ENCODE data around the gene OGA.

The OGA gene

GRCh38 chr10:101767966-101768790 is 50.1 kb downstream of the OGA start:
- Histone ChIP-seq H3K4me3 (ENCODE audit: low read length) (no peak overlapping the region), H3K9me2 (replicated peaks; ENCODE audit: control insufficient read depth, low read length) (no peaks in the 10 kb centered on the region), H3K27ac (ENCODE audit: low read depth, low read length) (no peak overlapping the region), H3K27me3 (ENCODE audit: control insufficient read depth, low read length) (peaks cover 49% of the 10 kb centered on the region), H3K4me1 (ENCODE audit: control insufficient read depth, low read length) (no peaks in the 10 kb centered on the region), H3K79me2 (ENCODE audit: control insufficient read depth, low read length) (no peaks in the 10 kb centered on the region), H3F3A (ENCODE audit: control insufficient read depth, insufficient read depth) (no peaks in the 10 kb centered on the region), H4K20me1 (ENCODE audit: control insufficient read depth, insufficient read depth, low read depth, low read length) (no peaks in the 10 kb centered on the region), H3K4me2 (ENCODE audit: low read length) (no peak overlapping the region), H3K36me3 (ENCODE audit: control insufficient read depth, low read length) (no peaks in the 10 kb centered on the region), H3K9me3 (ENCODE audit: control insufficient read depth, insufficient read depth, low read length) (no peaks in the 10 kb centered on the region)
- TF ChIP-seq EZH2phosphoT487 (IDR thresholded peaks at IDR 0.05; ENCODE audit: borderline replicate concordance, low read length): no peak
- TF ChIP-seq CTCF (IDR thresholded peaks at IDR 0.05; ENCODE audit: low read depth, low read length, poor library complexity, severe bottlenecking): no peak

GRCh38 chr10:101767600-101767945 is 50.7 kb downstream of the OGA start:
- Histone ChIP-seq H3K9me2 (replicated peaks; ENCODE audit: control insufficient read depth, low read length) (no peaks in the 10 kb centered on the region), H3F3A (ENCODE audit: control insufficient read depth, insufficient read depth) (no peaks in the 10 kb centered on the region), H3K9me3 (ENCODE audit: control insufficient read depth, insufficient read depth, low read length) (no peaks in the 10 kb centered on the region), H3K36me3 (ENCODE audit: control insufficient read depth, low read length) (no peaks in the 10 kb centered on the region), H3K27ac (ENCODE audit: low read depth, low read length) (no peak overlapping the region), H3K4me1 (ENCODE audit: control insufficient read depth, low read length) (no peaks in the 10 kb centered on the region), H3K27me3 (ENCODE audit: control insufficient read depth, low read length) (peaks cover 42% of the 10 kb centered on the region), H3K79me2 (ENCODE audit: control insufficient read depth, low read length) (no peaks in the 10 kb centered on the region), H3K4me3 (ENCODE audit: low read length) (no peak overlapping the region), H4K20me1 (ENCODE audit: control insufficient read depth, insufficient read depth, low read depth, low read length) (no peaks in the 10 kb centered on the region), H3K4me2 (ENCODE audit: low read length) (no peak overlapping the region)
- TF ChIP-seq EZH2phosphoT487 (IDR thresholded peaks at IDR 0.05; ENCODE audit: borderline replicate concordance, low read length): no peak
- TF ChIP-seq CTCF (IDR thresholded peaks at IDR 0.05; ENCODE audit: low read depth, low read length, poor library complexity, severe bottlenecking): no peak

- H3F3A ChIP-seq (ENCODE audit: control insufficient read depth, insufficient read depth): no peaks in the 10 kb centered on the region
- no peak overlapping the region for H3K4me2 ChIP-seq (ENCODE audit: low read length)
- no peaks in the 10 kb centered on the region for H3K79me2 ChIP-seq (ENCODE audit: control insufficient read depth, low read length)
- no peaks in the 10 kb centered on the region for H3K36me3 ChIP-seq (ENCODE audit: control insufficient read depth, low read length)
- no peak overlapping the region for H3K4me3 ChIP-seq (ENCODE audit: low read length)
- peaks cover 37% of the 10 kb centered on the region for H3K27me3 ChIP-seq (ENCODE audit: control insufficient read depth, low read length)
- no peaks in the 10 kb centered on the region for H3K9me3 ChIP-seq (ENCODE audit: control insufficient read depth, insufficient read depth, low read length)
- H3K9me2 ChIP-seq (replicated peaks; ENCODE audit: control insufficient read depth, low read length): no peaks in the 10 kb centered on the region
- no peaks in the 10 kb centered on the region for H4K20me1 ChIP-seq (ENCODE audit: control insufficient read depth, insufficient read depth, low read depth, low read length)
- no peak for TF ChIP-seq EZH2phosphoT487 (IDR thresholded peaks at IDR 0.05; ENCODE audit: borderline replicate concordance, low read length)
- TF ChIP-seq CTCF (IDR thresholded peaks at IDR 0.05; ENCODE audit: low read depth, low read length, poor library complexity, severe bottlenecking): no peak
- H3K4me1 ChIP-seq (ENCODE audit: control insufficient read depth, low read length): no peaks in the 10 kb centered on the region
- H3K27ac ChIP-seq (ENCODE audit: low read depth, low read length): no peak overlapping the region
These were observed 51.3 kb downstream of the OGA start for GRCh38 chr10:101766753-101767599.

All from DOHH2 (cell line).